Ectodermal cell (in vitro differentiated cells): ENCODE data around the gene AGR3.
"Not testable (repeated sequence)": the region's sequence is repeated elsewhere in the genome, so short reads cannot be mapped to it uniquely, and the experiment has no call there.

ENCODE experiments used
- H3K27ac ChIP-seq: 2 replicates; pipeline ENCODE4 v1.7.0; 2013; ENCODE audit warnings: mild to moderate bottlenecking, low read depth, low read length; ENCODE audit not compliant: insufficient read depth, poor library complexity, severe bottlenecking
- H3K27me3 ChIP-seq: 2 replicates; pipeline ENCODE4 v1.7.0; 2013; ENCODE audit warnings: mild to moderate bottlenecking, low read length; ENCODE audit not compliant: insufficient read depth, control insufficient read depth, poor library complexity, severe bottlenecking
- H3K36me3 ChIP-seq: one replicate; pipeline ENCODE4 v1.7.0; 2013; ENCODE audit warnings: low read length; ENCODE audit not compliant: control insufficient read depth, insufficient read depth
- H3K4me1 ChIP-seq: one replicate; pipeline ENCODE4 v1.7.0; 2013; ENCODE audit warnings: low read length; ENCODE audit not compliant: control insufficient read depth, insufficient read depth
- H3K4me3 ChIP-seq: 2 replicates; pipeline ENCODE4 v1.7.0; 2013; ENCODE audit warnings: low read depth, low read length, control low read depth; ENCODE audit not compliant: insufficient read depth
- H3K9me3 ChIP-seq: 2 replicates; pipeline ENCODE4 v1.7.0; 2013; ENCODE audit warnings: mild to moderate bottlenecking, low read length, moderate library complexity; ENCODE audit not compliant: control insufficient read depth
- WGBS, 2 experiments: methylation state at CpG; one replicate each; pipeline ENCODE4 v1.1.7; 2013; ENCODE audit warnings: missing lambda C conversion rate in 2 of 2; 5-methylcytosine and 5-hydroxymethylcytosine counted together

AGR3 gene

GRCh38 chr7:16867328-16867727 lies 14.5 kb downstream of the AGR3 start:
- no peaks in the 10 kb centered on the region for H3K27me3 ChIP-seq
- no peak overlapping the region for H3K27ac ChIP-seq
- H3K36me3 ChIP-seq, result no peaks in the 10 kb centered on the region
- H3K9me3 ChIP-seq, result no peaks in the 10 kb centered on the region
- H3K4me3 ChIP-seq, result no peak overlapping the region
- H3K4me1 ChIP-seq, result no peaks in the 10 kb centered on the region

DNA sequence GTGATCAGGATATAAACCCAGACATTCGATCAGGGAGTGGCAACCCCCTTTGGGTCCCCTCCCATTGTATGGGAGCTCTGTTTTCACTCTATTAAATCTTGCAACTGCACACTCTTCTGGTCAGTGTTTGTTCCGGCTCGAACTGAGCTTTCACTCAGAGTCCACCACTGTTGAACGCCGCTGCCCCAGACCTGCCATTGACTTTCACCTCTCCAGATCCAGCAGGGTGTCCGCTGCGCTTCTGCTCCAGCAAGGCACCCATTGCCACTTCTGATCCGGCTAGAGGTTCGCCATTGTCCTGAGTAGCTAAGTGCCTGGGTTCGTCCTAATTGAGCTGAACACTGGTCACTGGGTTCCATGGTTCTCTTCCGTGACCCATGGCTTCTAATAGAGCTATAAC lies 28.6 kb downstream of the AGR3 start:
- 94 to 96% methylated on average over 11 of the region's 11 CpGs for WGBS, 2 experiments
- not testable (repeated sequence) for H3K9me3 ChIP-seq, H3K36me3 ChIP-seq, H3K27ac ChIP-seq, H3K4me3 ChIP-seq, H3K27me3 ChIP-seq, H3K4me1 ChIP-seq

DNA sequence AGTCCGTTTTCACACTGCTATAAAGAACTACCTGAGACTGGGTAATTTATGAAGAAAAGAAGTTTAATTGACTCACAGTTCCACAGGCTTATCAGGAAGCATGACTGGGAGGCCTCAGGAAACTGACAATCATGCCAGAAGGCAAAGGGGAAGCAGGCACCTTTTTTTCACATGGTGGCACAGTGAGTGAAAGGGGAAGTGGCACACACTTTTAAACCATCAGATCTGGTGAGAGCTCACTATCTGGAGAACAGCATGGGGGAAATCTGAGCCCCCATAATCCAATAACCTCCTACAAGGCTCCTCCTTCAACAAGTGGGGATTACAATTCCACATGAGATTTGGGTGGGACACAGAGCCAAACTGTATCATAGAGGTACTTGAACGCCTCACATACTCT lies 30.0 kb downstream of the AGR3 start:
- Histone ChIP-seq H3K4me1 (no peaks in the 10 kb centered on the region), H3K36me3 (no peaks in the 10 kb centered on the region), H3K9me3 (no peaks in the 10 kb centered on the region), H3K27me3 (no peaks in the 10 kb centered on the region), H3K27ac (no peak overlapping the region), H3K4me3 (no peak overlapping the region)
- WGBS, 2 experiments, result 92 to 97% methylated on average over 2 of the region's 2 CpGs

DNA sequence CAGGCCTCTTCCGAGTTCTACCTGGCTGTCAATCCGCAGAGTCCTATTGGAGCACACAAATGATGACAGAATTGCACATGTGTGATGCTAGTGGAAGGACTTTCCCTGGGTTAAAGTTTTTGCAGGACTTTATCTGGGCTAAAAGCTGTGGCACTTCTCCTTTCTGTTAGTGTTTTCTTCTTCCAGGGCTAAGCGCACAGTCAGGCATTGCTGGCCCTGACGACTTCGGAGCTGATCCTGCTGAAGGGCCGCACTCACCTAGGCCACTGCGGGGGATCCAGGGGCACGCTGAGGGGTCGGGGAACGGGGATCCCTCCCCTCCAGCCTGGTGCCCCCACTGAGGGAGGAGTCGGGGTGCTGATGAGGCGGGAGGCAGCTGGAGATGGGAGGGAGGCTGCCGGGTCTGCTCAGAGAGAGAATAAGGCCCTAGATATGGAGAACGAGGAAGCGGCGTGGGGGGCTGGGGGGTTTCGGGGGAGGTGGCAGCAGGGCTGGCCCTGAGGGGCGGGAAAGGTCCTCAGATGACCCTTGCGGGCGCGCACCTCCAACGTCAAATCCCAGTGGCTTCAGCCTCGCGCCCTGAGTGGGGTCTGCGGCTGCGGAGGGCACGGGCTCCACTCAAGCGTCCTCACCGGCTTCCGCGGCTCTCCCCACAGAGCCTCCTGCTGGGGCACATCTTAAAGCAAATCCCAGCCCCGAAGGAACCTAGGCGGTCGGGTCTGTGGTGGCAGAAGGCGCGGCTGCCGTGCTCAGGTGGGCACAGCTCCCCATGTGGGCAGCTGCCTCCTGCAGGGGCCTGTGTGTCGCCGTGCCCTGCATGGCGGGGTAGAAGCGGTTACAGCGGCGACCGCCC lies 30.9 kb downstream of the AGR3 start:
- H3K27me3 ChIP-seq, result no peaks in the 10 kb centered on the region
- H3K9me3 ChIP-seq, result no peaks in the 10 kb centered on the region
- no peaks in the 10 kb centered on the region for H3K36me3 ChIP-seq
- no peak overlapping the region for H3K27ac ChIP-seq
- H3K4me1 ChIP-seq, result no peaks in the 10 kb centered on the region
- 94 to 95% methylated on average over 44 of the region's 44 CpGs for WGBS, 2 experiments
- H3K4me3 ChIP-seq, result no peak overlapping the region

- H3K27ac ChIP-seq, result no peak overlapping the region
- WGBS, 2 experiments, result 92 to 97% methylated on average over 12 of the region's 12 CpGs
- no peaks in the 10 kb centered on the region for H3K9me3 ChIP-seq
- H3K4me1 ChIP-seq, result no peaks in the 10 kb centered on the region
- no peaks in the 10 kb centered on the region for H3K27me3 ChIP-seq
- no peaks in the 10 kb centered on the region for H3K36me3 ChIP-seq
- H3K4me3 ChIP-seq, result no peak overlapping the region
Measured at GRCh38 chr7:16849296-16850148, 32.3 kb downstream of the AGR3 start.

DNA sequence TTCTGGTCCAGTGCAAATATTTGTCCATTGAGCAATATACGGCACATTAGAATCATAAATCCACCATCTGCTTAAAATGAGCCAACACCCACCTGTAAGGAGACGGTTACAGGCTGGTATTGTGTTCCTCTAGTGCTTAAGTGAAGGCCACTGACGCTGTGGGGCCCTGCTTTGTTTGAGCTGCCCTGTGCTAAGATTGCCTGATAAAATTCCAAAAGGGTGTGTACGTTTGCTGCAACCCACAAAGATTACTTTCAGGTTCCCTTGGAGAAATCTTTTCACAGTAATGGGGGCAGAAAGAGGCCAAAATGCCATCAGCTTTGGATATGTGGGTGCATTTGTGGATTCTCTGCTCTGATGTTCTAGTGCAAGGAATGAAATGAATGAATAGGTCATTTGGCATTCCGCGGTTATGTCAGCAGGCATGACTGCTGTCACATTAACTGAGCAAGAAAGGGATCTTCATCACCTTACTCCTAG lies 34.4 kb downstream of the AGR3 start:
- 85 to 91% methylated on average over 6 of the region's 6 CpGs for WGBS, 2 experiments
- Histone ChIP-seq H3K4me3 (no peak overlapping the region), H3K27me3 (no peaks in the 10 kb centered on the region), H3K27ac (no peak overlapping the region), H3K9me3 (no peaks in the 10 kb centered on the region), H3K36me3 (no peaks in the 10 kb centered on the region), H3K4me1 (no peaks in the 10 kb centered on the region)

- H3K9me3 ChIP-seq, result no peaks in the 10 kb centered on the region
- H3K27me3 ChIP-seq, result no peaks in the 10 kb centered on the region
- no peaks in the 10 kb centered on the region for H3K36me3 ChIP-seq
- no peaks in the 10 kb centered on the region for H3K4me1 ChIP-seq
- H3K4me3 ChIP-seq, result no peak overlapping the region
- no peak overlapping the region for H3K27ac ChIP-seq
- 98 to 100% methylated on average over 1 to 2 of the region's 2 CpGs for WGBS, 2 experiments
Measured at GRCh38 chr7:16846601-16847165, 35.1 kb downstream of the AGR3 start.

DNA sequence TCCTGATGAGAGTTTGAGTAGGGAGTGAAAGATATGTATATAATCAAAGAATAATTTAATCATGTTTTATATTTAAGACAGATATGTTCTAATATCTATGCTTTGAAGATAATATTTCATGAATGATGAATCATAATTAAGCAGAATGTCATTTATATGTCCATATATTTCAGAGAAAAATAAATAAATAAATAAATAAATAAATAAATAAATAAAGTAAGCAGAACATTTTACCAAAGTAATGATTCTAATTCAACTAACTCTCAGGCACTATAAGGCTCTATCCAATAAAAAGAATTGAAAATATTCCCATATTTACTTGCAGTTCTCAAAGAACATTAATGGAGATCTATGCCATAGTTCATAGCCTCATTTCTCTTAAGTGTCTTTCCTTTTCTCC lies 36.0 kb downstream of the AGR3 start:
- H3K27me3 ChIP-seq, result no peaks in the 10 kb centered on the region
- H3K4me1 ChIP-seq, result no peaks in the 10 kb centered on the region
- no peaks in the 10 kb centered on the region for H3K36me3 ChIP-seq
- H3K4me3 ChIP-seq, result no peak overlapping the region
- H3K27ac ChIP-seq, result no peak overlapping the region
- H3K9me3 ChIP-seq, result no peaks in the 10 kb centered on the region

DNA sequence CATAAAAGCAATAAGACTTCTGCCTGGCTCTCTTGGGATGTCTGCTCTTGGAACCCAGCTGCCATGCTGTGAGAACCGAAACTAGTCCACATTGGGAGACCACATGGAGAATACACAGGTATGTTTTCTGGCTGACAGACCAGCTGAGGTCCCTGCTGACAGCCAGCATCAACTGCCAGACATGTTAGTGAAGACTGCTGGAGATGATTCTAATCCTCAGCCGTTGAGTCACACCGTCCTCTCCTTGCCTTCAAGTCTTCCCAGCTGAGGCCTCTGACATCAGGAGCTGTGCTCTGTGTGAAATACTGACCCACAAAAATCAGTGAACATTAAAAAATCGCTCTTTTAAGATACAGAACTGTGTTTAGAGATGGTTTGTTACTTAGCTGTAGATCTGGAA lies 40.1 kb downstream of the AGR3 start:
- Histone ChIP-seq H3K9me3 (no peaks in the 10 kb centered on the region), H3K36me3 (no peaks in the 10 kb centered on the region), H3K4me1 (no peaks in the 10 kb centered on the region), H3K27ac (no peak overlapping the region), H3K27me3 (no peaks in the 10 kb centered on the region), H3K4me3 (no peak overlapping the region)
- WGBS, 2 experiments, result 90 to 96% methylated on average over 4 of the region's 4 CpGs

- Histone ChIP-seq H3K4me3 (no peak overlapping the region), H3K27me3 (no peaks in the 10 kb centered on the region), H3K27ac (no peak overlapping the region), H3K9me3 (no peaks in the 10 kb centered on the region), H3K4me1 (no peaks in the 10 kb centered on the region), H3K36me3 (no peaks in the 10 kb centered on the region)
- WGBS, 2 experiments, result 81 to 82% methylated on average over 6 of the region's 6 CpGs
Measured at GRCh38 chr7:16840094-16840493, 41.7 kb downstream of the AGR3 start.
